IMR-90 (cell line): ENCODE results near the gene ATP2A3.

ENCODE experiments used
- BHLHE40 ChIP-seq: fragments of 150-350 bp; IDR thresholded peaks from 2 replicates; pipeline ENCODE4 v1.6.1; 2016; ENCODE audit warnings: mild to moderate bottlenecking, low read depth, low read length
- CEBPB ChIP-seq: IDR thresholded peaks from 2 replicates; pipeline ENCODE4 v1.6.1; 2012; ENCODE audit warnings: low read depth, low read length, improper control_type of control experiment
- CTCF ChIP-seq: conservative IDR thresholded peaks from 2 replicates; pipeline ENCODE4 v1.5.1; 2012; ENCODE audit warnings: mild to moderate bottlenecking, low read depth, low read length, improper control_type of control experiment
- ELK1 ChIP-seq: fragments of 150-350 bp; IDR thresholded peaks from 2 replicates; pipeline ENCODE4 v1.6.1; 2016; ENCODE audit warnings: low read depth, mild to moderate bottlenecking, low read length, moderate library complexity, borderline replicate concordance
- MAZ ChIP-seq: IDR thresholded peaks from 2 replicates; pipeline ENCODE4 v1.6.1; 2012; ENCODE audit warnings: low read depth, mild to moderate bottlenecking, low read length, improper control_type of control experiment, moderate library complexity, borderline replicate concordance
- MXI1 ChIP-seq: IDR thresholded peaks from 2 replicates; pipeline ENCODE4 v1.6.1; 2012; ENCODE audit warnings: low read depth, mild to moderate bottlenecking, low read length, moderate library complexity, borderline replicate concordance
- POLR2A ChIP-seq: IDR thresholded peaks from 2 replicates; pipeline ENCODE4 v1.6.1; 2012; ENCODE audit warnings: mild to moderate bottlenecking, low read depth, low read length
- SMC3 ChIP-seq: fragments of 150-350 bp; IDR thresholded peaks from 2 replicates; pipeline ENCODE4 v1.6.1; 2016; ENCODE audit warnings: low read depth, mild to moderate bottlenecking, antibody characterized with exemption, low read length, moderate library complexity
- TF ChIP-seq, protein P1 (sequence below): fragments of 150-350 bp; IDR thresholded peaks from 2 replicates; pipeline ENCODE4 v1.6.1; 2017; ENCODE audit warnings: mild to moderate bottlenecking, antibody characterized with exemption, low read length, low read depth

GRCh38 chr17:3992370-3992769, 28.1 kb upstream of the ATP2A3 start:
- TF ChIP-seq MXI1: no peak
- no peak for TF ChIP-seq ELK1
- no peak for TF ChIP-seq CTCF
- no peak for TF ChIP-seq BHLHE40
- TF ChIP-seq MAZ: no peak
- no peak for TF ChIP-seq POLR2A
- TF ChIP-seq SMC3: no peak
- no peak for TF ChIP-seq CEBPB
- TF ChIP-seq, protein P1, sequence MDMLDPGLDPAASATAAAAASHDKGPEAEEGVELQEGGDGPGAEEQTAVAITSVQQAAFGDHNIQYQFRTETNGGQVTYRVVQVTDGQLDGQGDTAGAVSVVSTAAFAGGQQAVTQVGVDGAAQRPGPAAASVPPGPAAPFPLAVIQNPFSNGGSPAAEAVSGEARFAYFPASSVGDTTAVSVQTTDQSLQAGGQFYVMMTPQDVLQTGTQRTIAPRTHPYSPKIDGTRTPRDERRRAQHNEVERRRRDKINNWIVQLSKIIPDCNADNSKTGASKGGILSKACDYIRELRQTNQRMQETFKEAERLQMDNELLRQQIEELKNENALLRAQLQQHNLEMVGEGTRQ: no peak
